H54 (cell line): ENCODE results near the gene MYO16.

ENCODE experiments used
- DNase-seq: peaks from one replicate; pipeline ENCODE4 v3.0.0; 2011; ENCODE audit warnings: low spot score, mixed read lengths; ENCODE audit not compliant: insufficient read length
- FAIRE-seq: peaks from 3 replicates; lab custom pipeline; 2011; peaks lifted over from hg19 to GRCh38; lab: Jason Lieb, UNC
- POLR2A ChIP-seq: IDR thresholded peaks from 2 replicates; pipeline ENCODE4 v1.6.1; 2011; ENCODE audit warnings: low read depth, mild to moderate bottlenecking, low read length

MYO16 gene

GRCh38 chr13:109119896-109120295, 490.5 kb downstream of the MYO16 start:
- DNase-seq (no peak), FAIRE-seq (peak; percentile 61)
- no peak for TF ChIP-seq POLR2A

GRCh38 chr13:109121826-109122225, 492.4 kb downstream of the MYO16 start:
- DNase-seq (no peak), FAIRE-seq (no peak)
- TF ChIP-seq POLR2A: no peak

- FAIRE-seq: peak; percentile 89
- no peak for DNase-seq
These were observed 494.6 kb downstream of the MYO16 start for GRCh38 chr13:109123971-109124370.

GRCh38 chr13:109126178-109126577, 496.8 kb downstream of the MYO16 start:
- DNase-seq (no peak), FAIRE-seq (no peak)

More at GRCh38 chr13:109123971-109124370, 494.6 kb downstream of the MYO16 start:
- TF ChIP-seq POLR2A: no peak

GRCh38 chr13:109126891-109127641, 497.7 kb downstream of the MYO16 start:
- DNase-seq (no peak), FAIRE-seq (no peak)
- no peak for TF ChIP-seq POLR2A

More at GRCh38 chr13:109126178-109126577, 496.8 kb downstream of the MYO16 start:
- no peak for TF ChIP-seq POLR2A

- TF ChIP-seq POLR2A: no peak
- FAIRE-seq (peak; percentile 38), DNase-seq (no peak)
These were observed 498.7 kb downstream of the MYO16 start for GRCh38 chr13:109128121-109128520.

- TF ChIP-seq POLR2A: no peak
- no peak for DNase-seq
- no peak for FAIRE-seq
These were observed 500.9 kb downstream of the MYO16 start for GRCh38 chr13:109130093-109130835.

- TF ChIP-seq POLR2A: no peak
- peak; percentile 30 for FAIRE-seq
These were observed 502.4 kb downstream of the MYO16 start for GRCh38 chr13:109131698-109132257.

GRCh38 chr13:109135018-109135417, 505.6 kb downstream of the MYO16 start:
- no peak for TF ChIP-seq POLR2A
- no peak for DNase-seq
- no peak for FAIRE-seq

More at GRCh38 chr13:109131698-109132257, 502.4 kb downstream of the MYO16 start:
- DNase-seq: no peak

- FAIRE-seq (peak; percentile 20), DNase-seq (no peak)
- TF ChIP-seq POLR2A: no peak
These were observed 507.5 kb downstream of the MYO16 start for GRCh38 chr13:109136873-109137272.

- FAIRE-seq: no peak
- no peak for DNase-seq
- no peak for TF ChIP-seq POLR2A
These were observed 509.9 kb downstream of the MYO16 start for GRCh38 chr13:109139346-109139745.

GRCh38 chr13:109140054-109140453, 510.6 kb downstream of the MYO16 start:
- DNase-seq (no peak), FAIRE-seq (no peak)
- TF ChIP-seq POLR2A: no peak

GRCh38 chr13:109140479-109141349, 511.3 kb downstream of the MYO16 start:
- no peak for TF ChIP-seq POLR2A
- no peak for DNase-seq
- no peak for FAIRE-seq
